Measurements from ENCODE around the gene RAB7A. TPM values are rescaled to one million over a fixed set of nuclear protein-coding genes. Genes with fewer than 3 reads are reported as not detected.

The RAB7A gene
- total RNA-seq, 1 experiment from 2014 or later = 233 TPM

GRCh38 chr3:128825117-128825725 is 99.2 kb downstream of the RAB7A start:
- CTCF ChIA-PET = no interaction called here

More at GRCh38 chr3:128825117-128825725, 99.2 kb downstream of the RAB7A start:
- Histone ChIP-seq H4K20me1 (ENCODE audit: insufficient read depth) (no peaks in the 10 kb centered on the region), H2AFZ (ENCODE audit: low read depth, low read length, poor library complexity, severe bottlenecking) (no peak overlapping the region), H3K9me3 (ENCODE audit: control insufficient read depth in 1 of 2, insufficient read depth in 1 of 2, low read depth in 1 of 2, low read length in 2 of 2) (no peaks in the 10 kb centered on the region), H3K27me3 (ENCODE audit: insufficient read depth, low read length) (no peaks in the 10 kb centered on the region), H3K36me3 (ENCODE audit: control insufficient read depth in 1 of 2, insufficient read depth in 2 of 2, low read length in 2 of 2) (no peaks in the 10 kb centered on the region), H3K9me2 (ENCODE audit: insufficient read depth) (no peaks in the 10 kb centered on the region), H3K4me3 (replicated peaks in 1 of 2; ENCODE audit: low read depth in 1 of 2, low read length in 2 of 2) (no peak overlapping the region), H3K79me2 (ENCODE audit: insufficient read depth, low read length) (no peaks in the 10 kb centered on the region), H3K4me1 (ENCODE audit: control insufficient read depth in 1 of 2, insufficient read depth in 2 of 2, low read length in 2 of 2) (no peaks in the 10 kb centered on the region), H3K27ac (ENCODE audit: low read depth, low read length) (no peak overlapping the region), H3K4me2 (ENCODE audit: low read length) (no peak overlapping the region), H3K9ac (ENCODE audit: low read length) (no peak overlapping the region)
- ChIA-PET RAD21 (ENCODE audit: low non-redundant PET in 1 of 2, low total read pairs in 2 of 2, uncharacterized antibody in 2 of 2, unreplicated experiment in 2 of 2) (no interaction called here), POLR2A (no interaction called here)
- intact Hi-C loops (cut with micrococcal nuclease) = no loop called here
- no peak for DNase-seq (ENCODE audit: low read depth, low spot score)
- ATAC-seq = no peak
- no TSS peak for BruUV-seq (replicated peaks)
- TF ChIP-seq JUND (IDR thresholded peaks at IDR 0.05) (no peak), CTCF (IDR thresholded peaks at IDR 0.05 in 2 of 3, conservative IDR thresholded peaks at IDR 0.05 in 1 of 3; ENCODE audit: borderline replicate concordance in 1 of 3, insufficient read depth in 1 of 3, low read depth in 2 of 3, low read length in 2 of 3) (no peak), EZH2 (IDR thresholded peaks at IDR 0.05) (no peak), REST (IDR thresholded peaks at IDR 0.05; ENCODE audit: low read depth) (no peak), MAX (IDR thresholded peaks at IDR 0.05) (no peak), ZBTB33 (IDR thresholded peaks at IDR 0.05; ENCODE audit: extremely low read depth, insufficient replicate concordance, low read length) (no peak), SIN3A (IDR thresholded peaks at IDR 0.05; ENCODE audit: low read depth) (no peak), POLR2AphosphoS5 (IDR thresholded peaks at IDR 0.05; ENCODE audit: low read depth, low read length) (no peak), ATF3 (IDR thresholded peaks at IDR 0.05) (no peak), ELF1 (IDR thresholded peaks at IDR 0.05; ENCODE audit: borderline replicate concordance, low read depth) (no peak), YY1 (IDR thresholded peaks at IDR 0.05; ENCODE audit: extremely low read depth, insufficient replicate concordance, low read depth, low read length) (no peak), ZFX (IDR thresholded peaks at IDR 0.05) (no peak), CEBPB (IDR thresholded peaks at IDR 0.05; ENCODE audit: low read depth) (no peak)

Measured in HCT116 (cell line).